GM18526 (cell line): Measurements from ENCODE around the gene MED6.

ENCODE experiments used
- POLR2A ChIP-seq: IDR thresholded peaks from 3 replicates; pipeline ENCODE4 v1.6.1; 2011; ENCODE audit not compliant: insufficient read length; ENCODE audit errors: extremely low read depth

The MED6 gene, protein sequence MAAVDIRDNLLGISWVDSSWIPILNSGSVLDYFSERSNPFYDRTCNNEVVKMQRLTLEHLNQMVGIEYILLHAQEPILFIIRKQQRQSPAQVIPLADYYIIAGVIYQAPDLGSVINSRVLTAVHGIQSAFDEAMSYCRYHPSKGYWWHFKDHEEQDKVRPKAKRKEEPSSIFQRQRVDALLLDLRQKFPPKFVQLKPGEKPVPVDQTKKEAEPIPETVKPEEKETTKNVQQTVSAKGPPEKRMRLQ

GRCh38 chr14:70600382-70601157, at the start of gene MED6:
Gene MED6, minus strand, starts transcription at chr14:70600655. Its CDS starts 18 bp downstream, at chr14:70600637.
- peak; percentile 32 for TF ChIP-seq POLR2A

DNA sequence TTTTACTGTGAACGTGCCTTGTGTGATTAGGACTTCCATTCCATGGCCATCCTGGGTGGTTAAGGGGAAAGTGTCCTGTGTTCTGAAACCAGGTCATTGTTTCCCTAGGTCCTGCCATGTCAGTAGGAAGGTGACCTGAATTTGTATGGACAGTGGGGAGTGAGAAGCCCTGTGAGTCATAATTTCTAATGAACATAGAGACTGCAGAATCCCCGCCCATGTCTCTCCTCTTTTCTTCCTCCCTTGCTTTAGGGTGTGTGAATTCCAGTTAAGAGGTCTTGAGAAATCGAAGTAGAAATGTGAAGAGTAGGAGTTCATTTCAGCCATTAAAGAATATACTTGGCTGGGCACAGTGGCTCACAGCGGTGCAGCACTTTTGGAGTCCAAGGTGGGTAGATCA, 49.3 kb upstream of the MED6 start:
- no peak for TF ChIP-seq POLR2A

- no peak for TF ChIP-seq POLR2A
Measured at GRCh38 chr14:70648346-70648745, 47.9 kb upstream of the MED6 start.

GRCh38 chr14:70646705-70647104, 46.2 kb upstream of the MED6 start:
- TF ChIP-seq POLR2A: no peak

DNA sequence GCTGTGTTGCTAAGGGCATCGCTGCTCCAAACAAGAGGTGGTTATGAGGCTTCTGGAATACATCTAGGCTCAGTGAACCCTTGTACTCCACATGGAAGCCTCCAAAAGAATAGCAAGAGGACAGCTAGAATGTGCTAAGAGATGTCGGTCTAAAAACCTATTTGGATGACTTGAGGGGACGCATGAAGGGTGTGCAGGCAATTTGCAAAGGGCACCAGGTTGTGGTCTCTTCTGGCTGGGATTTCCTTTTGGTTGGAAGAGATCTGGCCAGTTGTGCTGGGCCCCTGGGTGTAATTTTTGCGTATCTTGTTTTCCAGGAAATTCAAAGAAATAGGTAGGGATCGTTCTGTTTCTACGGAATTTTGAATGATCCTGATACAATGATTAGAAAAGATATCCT, 45.4 kb upstream of the MED6 start:
- no peak for TF ChIP-seq POLR2A

- no peak for TF ChIP-seq POLR2A
Measured at GRCh38 chr14:70643967-70644366, 43.5 kb upstream of the MED6 start.

DNA sequence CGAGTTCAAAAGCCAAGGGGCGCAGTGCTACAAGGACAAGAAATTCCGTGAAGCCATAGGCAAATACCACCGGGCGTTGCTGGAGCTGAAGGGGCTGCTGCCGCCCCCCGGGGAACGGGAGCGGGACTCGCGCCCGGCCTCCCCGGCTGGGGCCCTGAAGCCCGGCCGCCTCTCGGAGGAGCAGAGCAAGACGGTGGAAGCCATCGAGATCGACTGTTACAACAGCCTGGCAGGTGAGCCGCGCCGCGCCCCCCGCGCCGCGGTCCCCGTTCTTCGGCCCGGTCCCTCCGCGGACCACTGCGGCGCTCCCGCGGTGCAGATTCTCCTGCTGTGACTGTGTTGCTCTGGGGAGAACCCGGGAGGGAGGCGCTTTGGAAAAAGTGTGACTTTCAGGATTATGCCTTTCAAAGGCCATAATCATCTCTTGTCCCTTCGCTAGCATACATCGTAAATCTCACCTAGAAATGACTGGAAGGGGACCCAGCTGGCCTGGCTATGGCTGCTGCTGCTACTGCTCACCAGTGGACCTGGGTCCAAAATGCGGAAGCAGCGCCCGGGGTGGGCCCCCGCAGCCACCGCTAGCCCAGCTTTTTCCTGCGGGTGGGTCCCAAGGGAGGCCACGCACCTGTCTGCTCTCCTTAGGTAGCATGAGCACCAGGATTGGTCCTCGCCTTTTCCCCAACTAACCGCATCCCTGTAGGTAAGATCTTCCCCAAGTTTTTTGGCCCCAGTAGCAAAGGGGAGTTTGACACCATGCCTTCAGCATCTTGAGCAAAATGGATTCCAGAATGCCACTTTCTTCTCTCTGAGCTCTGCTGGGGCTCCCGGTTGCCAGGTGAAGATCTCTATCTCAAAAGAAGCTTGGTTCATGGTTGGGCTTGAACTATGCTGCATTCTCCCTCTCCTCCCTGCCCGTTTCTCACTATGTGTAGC, 42.1 kb upstream of the MED6 start:
- TF ChIP-seq POLR2A: peak; percentile 42

- TF ChIP-seq POLR2A: peak; percentile 13
Measured at GRCh38 chr14:70641548-70642302, 41.3 kb upstream of the MED6 start, which contains the start of gene TTC9. Gene TTC9, plus strand, starts transcription at chr14:70641916. Its CDS starts 214 bp downstream, at chr14:70642130.

- no peak for TF ChIP-seq POLR2A
Measured at GRCh38 chr14:70640938-70641547, 40.6 kb upstream of the MED6 start.

- TF ChIP-seq POLR2A: no peak
Measured at GRCh38 chr14:70638416-70638815, 38.0 kb upstream of the MED6 start.

GRCh38 chr14:70635971-70636595, 35.6 kb upstream of the MED6 start:
- TF ChIP-seq POLR2A: no peak

DNA sequence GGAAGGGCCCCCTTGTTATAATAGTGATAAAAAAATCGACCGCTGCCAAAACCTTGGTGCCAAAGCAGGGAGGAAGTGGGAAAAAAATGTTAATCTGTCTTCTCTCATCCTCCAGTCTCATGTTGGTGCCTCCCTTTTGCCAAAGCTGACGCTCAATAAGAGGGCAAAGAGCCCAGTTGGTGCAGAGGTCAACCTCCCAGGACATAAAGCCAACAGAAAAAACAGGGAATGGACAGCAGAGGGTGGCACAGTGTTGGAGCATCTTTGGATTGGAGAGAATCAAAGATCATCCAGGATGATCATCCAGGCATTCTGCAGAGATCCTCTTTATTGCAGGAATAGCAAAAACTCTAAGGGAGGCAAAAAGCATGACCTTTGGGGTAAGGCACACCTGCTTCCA, 31.5 kb upstream of the MED6 start:
- TF ChIP-seq POLR2A: no peak

DNA sequence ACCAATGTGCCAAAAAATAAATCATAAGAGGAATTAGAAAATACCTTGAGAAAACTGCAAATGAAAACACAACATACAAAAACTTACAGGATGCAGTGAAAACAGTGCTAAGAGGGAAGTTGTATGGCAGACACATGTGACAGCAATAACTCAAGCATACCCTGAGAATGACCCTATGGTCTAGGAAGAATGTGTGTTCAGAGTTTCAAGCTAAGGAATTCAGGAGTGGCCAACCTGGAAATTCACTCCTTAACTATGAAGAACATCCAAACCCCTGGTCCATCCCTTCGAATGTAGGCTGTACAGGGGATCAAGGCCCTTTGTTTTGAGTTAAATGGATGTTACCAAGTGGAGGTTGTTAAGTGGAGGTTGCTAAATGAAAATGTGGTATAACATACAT, 24.5 kb upstream of the MED6 start:
- TF ChIP-seq POLR2A: no peak

- TF ChIP-seq POLR2A: no peak
Measured at GRCh38 chr14:70622111-70622712, 21.8 kb upstream of the MED6 start.

DNA sequence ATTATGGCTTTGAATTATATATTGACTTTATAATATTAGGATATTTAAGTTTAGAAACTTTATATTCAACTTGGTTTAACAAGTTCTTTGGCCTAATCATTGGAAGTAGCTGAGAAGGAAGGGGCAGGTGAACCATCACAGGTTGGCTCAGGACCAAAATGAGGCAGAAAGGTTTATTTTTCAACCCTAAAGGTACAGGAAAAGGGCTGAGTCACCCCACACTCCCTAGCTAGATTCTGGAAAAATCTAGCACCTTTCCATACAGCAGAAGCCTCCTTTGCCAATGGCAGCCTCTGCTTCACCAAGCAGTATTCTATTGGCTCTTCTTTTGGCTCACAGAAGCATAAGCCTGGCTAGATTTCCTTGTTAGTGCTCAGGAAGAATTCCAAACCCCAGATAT, 19.3 kb upstream of the MED6 start:
- TF ChIP-seq POLR2A: no peak
